ENCODE data around the gene CARHSP1. TPM values are rescaled to one million over a fixed set of nuclear protein-coding genes. Genes with fewer than 3 reads are reported as not detected.

The CARHSP1 gene
- polyA plus RNA-seq, 3 donors, result 32.0 to 60.3 (median 52.0) TPM

GRCh38 chr16:8808009-8808408, 60.8 kb downstream of the CARHSP1 start:
- no peaks in the 10 kb centered on the region for H3K9me3 Mint-ChIP-seq
- Histone ChIP-seq H3K36me3 (replicated peaks in 1 of 2; ENCODE audit: control insufficient read depth in 1 of 2, insufficient read depth in 2 of 2, low read length in 2 of 2) (peaks cover 92 to 95% of the 10 kb centered on the region in 2 donors), H3K27ac (ENCODE audit: low read depth in 1 of 2, low read length in 2 of 2) (no peak overlapping the region), H3K4me1 (ENCODE audit: control insufficient read depth in 1 of 2, insufficient read depth in 2 of 2, low read length in 2 of 2) (no peaks in the 10 kb centered on the region), H3K27me3 (ENCODE audit: control insufficient read depth in 2 of 2, insufficient read depth in 2 of 2, low read length in 2 of 2) (no peaks in the 10 kb centered on the region), H3K79me2 (ENCODE audit: insufficient read depth, low read length) (peaks cover 15% of the 10 kb centered on the region), H3K9me3 (replicated peaks in 1 of 2; ENCODE audit: control insufficient read depth in 1 of 2, insufficient read depth in 1 of 2, low read length in 2 of 2) (no peaks in the 10 kb centered on the region), H3K9ac (ENCODE audit: insufficient read depth, low read length, poor library complexity, severe bottlenecking) (no peak overlapping the region), H3K4me2 (replicated peaks; ENCODE audit: extremely low read depth, low read length, poor library complexity, severe bottlenecking) (no peak overlapping the region), H3K4me3 (replicated peaks in 1 of 3; ENCODE audit: low read depth in 2 of 3, low read length in 3 of 3) (no peak overlapping the region), H4K20me1 (ENCODE audit: insufficient read depth, low read length) (peaks cover 7% of the 10 kb centered on the region), H2AFZ (ENCODE audit: insufficient read depth, low read depth, low read length, poor library complexity, severe bottlenecking) (no peak overlapping the region)
- peaks cover 86 to 99% of the 10 kb centered on the region in 2 donors for H3K36me3 Mint-ChIP-seq
- no peak overlapping the region for H3K27ac Mint-ChIP-seq
- TF ChIP-seq CTCF (IDR thresholded peaks at IDR 0.05), result no peak
- 100% methylated on average over 1 of the region's 3 CpGs for WGBS (ENCODE audit: insufficient coverage)
- H3K4me1 Mint-ChIP-seq, result no peaks in the 10 kb centered on the region
- intact Hi-C loops (cut with micrococcal nuclease), result no loop called here
- H3K4me3 Mint-ChIP-seq, result no peak overlapping the region
- peaks cover 0 to 1% (median 1%) of the 10 kb centered on the region in 3 donors for H3K27me3 Mint-ChIP-seq (ENCODE audit: low read depth in 3 of 3)
- DNase-seq, result no peak

GRCh38 chr16:8807189-8807588, 61.6 kb downstream of the CARHSP1 start:
- peaks cover 0 to 1% (median 1%) of the 10 kb centered on the region in 3 donors for H3K27me3 Mint-ChIP-seq (ENCODE audit: low read depth in 3 of 3)
- Histone ChIP-seq H3K36me3 (replicated peaks in 1 of 2; ENCODE audit: control insufficient read depth in 1 of 2, insufficient read depth in 2 of 2, low read length in 2 of 2) (peaks cover 89 to 95% of the 10 kb centered on the region in 2 donors), H3K9ac (ENCODE audit: insufficient read depth, low read length, poor library complexity, severe bottlenecking) (no peak overlapping the region), H4K20me1 (ENCODE audit: insufficient read depth, low read length) (peaks cover 8% of the 10 kb centered on the region), H3K4me3 (replicated peaks in 1 of 3; ENCODE audit: low read depth in 2 of 3, low read length in 3 of 3) (no peak overlapping the region), H3K4me2 (replicated peaks; ENCODE audit: extremely low read depth, low read length, poor library complexity, severe bottlenecking) (no peak overlapping the region), H3K27me3 (ENCODE audit: control insufficient read depth in 2 of 2, insufficient read depth in 2 of 2, low read length in 2 of 2) (no peaks in the 10 kb centered on the region), H3K79me2 (ENCODE audit: insufficient read depth, low read length) (peaks cover 17% of the 10 kb centered on the region), H3K27ac (ENCODE audit: low read depth in 1 of 2, low read length in 2 of 2) (no peak overlapping the region), H3K9me3 (replicated peaks in 1 of 2; ENCODE audit: control insufficient read depth in 1 of 2, insufficient read depth in 1 of 2, low read length in 2 of 2) (no peaks in the 10 kb centered on the region), H3K4me1 (ENCODE audit: control insufficient read depth in 1 of 2, insufficient read depth in 2 of 2, low read length in 2 of 2) (no peaks in the 10 kb centered on the region), H2AFZ (ENCODE audit: insufficient read depth, low read depth, low read length, poor library complexity, severe bottlenecking) (no peak overlapping the region)
- no peak overlapping the region for H3K4me3 Mint-ChIP-seq
- intact Hi-C loops (cut with micrococcal nuclease), result no loop called here
- no peak for TF ChIP-seq CTCF (IDR thresholded peaks at IDR 0.05)
- peak overlapping the region in 2 of 7 donors; percentile 22 to 61 for H3K27ac Mint-ChIP-seq
- 100% methylated on average over 3 of the region's 5 CpGs for WGBS (ENCODE audit: insufficient coverage)
- peaks cover 86 to 99% of the 10 kb centered on the region in 2 donors for H3K36me3 Mint-ChIP-seq
- H3K9me3 Mint-ChIP-seq, result no peaks in the 10 kb centered on the region
- no peak for DNase-seq
- H3K4me1 Mint-ChIP-seq, result no peaks in the 10 kb centered on the region
